ENCODE data around the gene USP3. TPM values are rescaled to one million over a fixed set of nuclear protein-coding genes. Genes with fewer than 3 reads are reported as not detected.
"Not testable (repeated sequence)": the region's sequence is repeated elsewhere in the genome, so short reads cannot be mapped to it uniquely, and the experiment has no call there.

Gene USP3
- total and polyA plus RNA-seq, 9 of the 15 experiments (the other 6 are each of a cell fraction or from before 2014, with no cell fraction given): 17.3 to 54.3 (median 34.8) TPM

- H3K4me3 ChIP-seq; H3K9ac ChIP-seq (ENCODE audit: insufficient read depth in 1 of 2, low read depth in 2 of 2, low read length in 2 of 2); H3K9me3 ChIP-seq (replicated peaks; ENCODE audit: control insufficient read depth, insufficient read depth, low read depth, low read length); H3K27ac ChIP-seq (ENCODE audit: extremely low read depth, low read depth, low read length); ATAC-seq; BruUV-seq (replicated peaks); H3K79me2 ChIP-seq (ENCODE audit: control insufficient read depth, insufficient read depth, low read length); H3K27me3 ChIP-seq (ENCODE audit: control insufficient read depth in 2 of 2, insufficient read depth in 2 of 2, low read length in 2 of 2); DNase-seq (ENCODE audit: extremely low read depth in 1 of 4, low spot score in 3 of 4); H3K36me3 ChIP-seq (ENCODE audit: control insufficient read depth, insufficient read depth, low read length); H4K20me1 ChIP-seq (replicated peaks; ENCODE audit: control insufficient read depth, insufficient read depth, low read length); H3K4me2 ChIP-seq (ENCODE audit: insufficient read depth, low read length); H3K9me1 ChIP-seq (ENCODE audit: control insufficient read depth, insufficient read depth, low read length); in situ Hi-C loops (cut with MboI); FAIRE-seq: not testable (repeated sequence)
- H2AFZ ChIP-seq (ENCODE audit: low read depth, low read length): peak overlapping the region; percentile 59; the same call in 1 of the 2 replicates
- WGBS (ENCODE audit: insufficient coverage, low coverage, missing lambda C conversion rate): 62% methylated on average over 10 of the region's 10 CpGs
- peak; percentile 65; the same call in 1 of the 2 replicates for TF ChIP-seq CEBPB (tag; IDR thresholded peaks at IDR 0.05)
- TF ChIP-seq ADNP (tag; IDR thresholded peaks at IDR 0.05): 0 out of 2 replicates have a peak, but pooled peaks have one; percentile 11
- peak; percentile 61; the same call in 1 of the 2 replicates for TF ChIP-seq CEBPG (CRISPR knock-in tag; IDR thresholded peaks at IDR 0.05)
- peak in 1 of 2 experiments; percentile 39; a peak in 1 of 4 replicates for TF ChIP-seq CEBPG (tag; conservative IDR thresholded peaks at IDR 0.05 in 1 of 2, IDR thresholded peaks at IDR 0.05 in 1 of 2)
- TF ChIP-seq BCOR (IDR thresholded peaks at IDR 0.05): peak; percentile 9; the same call in 1 of the 2 replicates
- peak; percentile 45; the same call in 1 of the 2 replicates for TF ChIP-seq RBFOX2 (IDR thresholded peaks at IDR 0.05; ENCODE audit: low read depth, low read length)
- TF ChIP-seq ZNF3 (CRISPR knock-in tag; IDR thresholded peaks at IDR 0.05): peak; percentile 92
- peak in 1 of 2 experiments; percentile 49; a peak in 2 of 4 replicates for TF ChIP-seq TRIM24 (IDR thresholded peaks at IDR 0.05)
- CTCF ChIA-PET (ENCODE audit: low intra/inter-chr PET ratio): interaction anchor here (1.1 kb wide), 1 partner anchor 12 kb away, joined by 3 read pairs; no protein-coding TSS in a partner anchor
- intact Hi-C loops (cut with micrococcal nuclease): loop anchor here (1.0 to 5.0 kb wide), 3 partner anchors 15 to 109 kb away; partner anchors contain the start of gene FBXL22
- peaks cover 4 to 16% of the 10 kb centered on the region in 2 experiments; a peak in 4 of 5 replicates for H3K4me1 ChIP-seq (replicated peaks in 1 of 2; ENCODE audit: control insufficient read depth in 2 of 2, insufficient read depth in 2 of 2, low read length in 2 of 2)
- POLR2A ChIA-PET: interaction anchor here (0.8 to 2.3 kb wide), 5 partner anchors 9 to 30 kb away, joined by 3 to 12 read pairs (median 5); partner anchors contain the start of gene USP3
Measured at GRCh38 chr15:63487758-63488397, 16.5 kb upstream of the USP3 start.

All from K562 (cell line).